OCI-LY3 (cell line): ENCODE measurements around the gene LDLRAD4.

Source experiments
- EZH2phosphoT487 ChIP-seq: fragments of 200-600 bp; shearing (Covaris generic); IDR thresholded peaks from 2 replicates; pipeline ENCODE4 v1.6.1; 2018; ENCODE audit warnings: antibody characterized with exemption, mixed run types, low read depth
- TF ChIP-seq, protein P1 (sequence below): fragments of 200-600, 300-600 bp; sonication (generic); IDR thresholded peaks from 2 replicates; pipeline ENCODE4 v1.5.1; 2014; ENCODE audit warnings: antibody characterized with exemption, low read length, low read depth

DNA sequence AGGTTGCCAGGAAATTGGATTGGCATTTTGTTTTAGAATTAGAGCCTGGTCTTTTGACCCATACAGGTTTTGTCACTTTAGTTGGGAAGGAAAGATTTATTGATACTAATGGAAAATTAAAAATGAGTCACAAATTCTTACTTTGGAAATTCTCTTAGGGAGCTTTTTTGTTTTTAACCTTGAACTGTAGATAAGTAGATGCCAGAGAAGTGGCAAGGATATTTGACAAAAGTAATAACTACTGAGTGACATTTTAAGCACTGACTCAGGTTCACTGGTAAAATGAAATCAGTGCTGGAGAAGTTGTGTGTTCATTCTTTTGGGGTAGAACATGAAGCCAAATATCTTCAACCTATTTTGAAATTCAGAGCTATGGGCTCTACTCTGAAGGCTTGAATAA, 56.5 kb downstream of the LDLRAD4 start:
- TF ChIP-seq, protein P1, sequence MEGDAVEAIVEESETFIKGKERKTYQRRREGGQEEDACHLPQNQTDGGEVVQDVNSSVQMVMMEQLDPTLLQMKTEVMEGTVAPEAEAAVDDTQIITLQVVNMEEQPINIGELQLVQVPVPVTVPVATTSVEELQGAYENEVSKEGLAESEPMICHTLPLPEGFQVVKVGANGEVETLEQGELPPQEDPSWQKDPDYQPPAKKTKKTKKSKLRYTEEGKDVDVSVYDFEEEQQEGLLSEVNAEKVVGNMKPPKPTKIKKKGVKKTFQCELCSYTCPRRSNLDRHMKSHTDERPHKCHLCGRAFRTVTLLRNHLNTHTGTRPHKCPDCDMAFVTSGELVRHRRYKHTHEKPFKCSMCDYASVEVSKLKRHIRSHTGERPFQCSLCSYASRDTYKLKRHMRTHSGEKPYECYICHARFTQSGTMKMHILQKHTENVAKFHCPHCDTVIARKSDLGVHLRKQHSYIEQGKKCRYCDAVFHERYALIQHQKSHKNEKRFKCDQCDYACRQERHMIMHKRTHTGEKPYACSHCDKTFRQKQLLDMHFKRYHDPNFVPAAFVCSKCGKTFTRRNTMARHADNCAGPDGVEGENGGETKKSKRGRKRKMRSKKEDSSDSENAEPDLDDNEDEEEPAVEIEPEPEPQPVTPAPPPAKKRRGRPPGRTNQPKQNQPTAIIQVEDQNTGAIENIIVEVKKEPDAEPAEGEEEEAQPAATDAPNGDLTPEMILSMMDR, result no peak
- no peak for TF ChIP-seq EZH2phosphoT487
